ENCODE data around the gene SNRNP48.

GRCh38 chr6:7617801-7618764 is 28.1 kb downstream of the SNRNP48 start:
- TF ChIP-seq CTCF (optimal IDR thresholded peaks at IDR 0.05 in 1 of 3, IDR thresholded peaks at IDR 0.05 in 1 of 3, conservative IDR thresholded peaks at IDR 0.05 in 1 of 3; ENCODE audit: extremely low read depth in 1 of 3, insufficient read depth in 2 of 3, low read length in 3 of 3) (peak; percentile 3 to 51 (median 47)), EZH2 (IDR thresholded peaks at IDR 0.05; ENCODE audit: low read length) (no peak)
